Left colon (tissue), 2 donors: ENCODE data around the gene LRCH1. TPM values are rescaled to one million over a fixed set of nuclear protein-coding genes. Genes with fewer than 3 reads are reported as not detected.
A peak's percentile ranks its signal among the peaks of the same experiment; 100 is the strongest.

Experiments
- ATAC-seq: fragments of 200-7000 bp; cut with Tn5 transposase; one replicate; pipeline ENCODE4 v1.9.1; 2020; ENCODE audit warnings: mild to moderate bottlenecking, moderate library complexity
- DNase-seq, 2 donors: peaks; one replicate each; pipeline ENCODE4 v3.0.0-alpha.2; 2020
- intact Hi-C, 2 donors: fragments of 100-400 bp; cut with DNase I in 1 of 2; cut with micrococcal nuclease in 1 of 2; formaldehyde crosslinking; loops; one replicate each; pipeline versions ENCODE4 v1.11.2 to v1.14.0; 2022; cut with DNase I, micrococcal nuclease
- total RNA-seq, 2 donors: library from RNA; stranded (reverse); fragmentation: NEBNext Ultra II Directional; extraction: Animal tissue kit (Norgen Biotek cat#: 25700); gene quantifications; one replicate each; pipeline ENCODE4 v1.2.1, GENCODE V29; 2021
- donor health status: DM: no; HTN: no; CAD: no.
- donor health status: DM: yes; HTN: yes; CAD: no.

The LRCH1 gene
- total RNA-seq, 2 donors from 2014 or later, result 13.9 to 17.9 TPM

- ATAC-seq (peak; percentile 87), DNase-seq (no peak)
- intact Hi-C loops, result no loop called here
Measured at GRCh38 chr13:46665633-46666482, 112.9 kb downstream of the LRCH1 start.

DNA sequence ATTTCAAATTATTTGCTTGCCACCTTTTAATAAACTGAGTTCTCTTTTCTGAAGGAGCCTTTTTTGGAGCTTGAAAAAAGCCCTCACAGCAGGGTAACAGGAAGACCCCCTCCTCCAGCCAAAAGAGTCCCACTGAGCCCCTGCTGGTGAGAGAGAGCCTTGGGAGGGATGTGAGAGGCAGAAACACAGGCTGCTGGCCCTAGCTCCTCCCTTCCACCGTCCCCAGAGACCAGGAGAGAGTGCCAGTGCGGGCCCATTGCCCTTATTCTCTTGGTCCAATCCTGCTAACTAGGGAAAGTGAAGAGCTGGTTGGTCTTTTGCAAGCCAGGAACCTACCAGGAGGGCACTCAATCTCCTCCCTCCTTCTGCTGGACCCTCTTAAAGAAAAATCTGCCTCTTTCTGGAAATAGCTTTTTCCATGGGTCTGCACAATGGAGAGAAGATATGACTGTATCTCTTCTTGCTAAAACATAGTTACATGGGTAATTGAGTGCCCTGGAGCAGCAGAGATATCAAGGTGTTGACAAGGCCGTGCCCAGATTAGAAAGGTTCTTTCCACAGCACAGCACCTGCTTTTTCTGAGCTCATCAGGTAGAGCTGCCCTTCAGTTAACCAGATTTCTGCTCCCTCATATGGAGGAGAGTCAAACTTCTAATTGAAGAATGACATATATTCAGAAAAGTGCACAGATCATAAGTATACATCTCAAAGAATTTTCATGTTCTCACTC, 113.9 kb downstream of the LRCH1 start:
- intact Hi-C loops, result no loop called here
- DNase-seq, result no peak
- no peak for ATAC-seq

- intact Hi-C loops, result no loop called here
- no peak for ATAC-seq
- DNase-seq, result no peak
Measured at GRCh38 chr13:46667687-46668281, 114.8 kb downstream of the LRCH1 start.

DNA sequence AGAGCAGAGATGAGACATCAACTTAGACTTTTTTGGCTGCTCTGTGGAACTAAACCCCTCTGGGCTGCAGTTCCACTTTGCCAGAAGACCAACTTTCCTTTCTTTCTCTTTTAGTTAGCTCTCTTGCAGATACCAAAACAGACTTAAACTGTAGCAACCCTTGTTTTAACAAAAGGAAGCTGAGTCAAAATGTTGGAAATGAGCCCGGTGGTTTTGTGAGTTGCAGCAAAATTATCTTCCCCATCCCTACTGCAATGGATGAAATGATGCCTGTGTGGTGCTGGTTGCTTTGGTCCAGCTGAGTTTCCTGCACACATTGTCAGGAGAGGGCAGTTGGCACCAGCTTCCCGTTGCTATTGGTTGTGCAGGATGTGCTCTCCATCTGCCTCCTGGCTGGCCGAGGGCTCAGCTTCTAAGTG, 115.3 kb downstream of the LRCH1 start:
- ATAC-seq (no peak), DNase-seq (peak; percentile 25 to 48)
- intact Hi-C loops, result no loop called here

DNA sequence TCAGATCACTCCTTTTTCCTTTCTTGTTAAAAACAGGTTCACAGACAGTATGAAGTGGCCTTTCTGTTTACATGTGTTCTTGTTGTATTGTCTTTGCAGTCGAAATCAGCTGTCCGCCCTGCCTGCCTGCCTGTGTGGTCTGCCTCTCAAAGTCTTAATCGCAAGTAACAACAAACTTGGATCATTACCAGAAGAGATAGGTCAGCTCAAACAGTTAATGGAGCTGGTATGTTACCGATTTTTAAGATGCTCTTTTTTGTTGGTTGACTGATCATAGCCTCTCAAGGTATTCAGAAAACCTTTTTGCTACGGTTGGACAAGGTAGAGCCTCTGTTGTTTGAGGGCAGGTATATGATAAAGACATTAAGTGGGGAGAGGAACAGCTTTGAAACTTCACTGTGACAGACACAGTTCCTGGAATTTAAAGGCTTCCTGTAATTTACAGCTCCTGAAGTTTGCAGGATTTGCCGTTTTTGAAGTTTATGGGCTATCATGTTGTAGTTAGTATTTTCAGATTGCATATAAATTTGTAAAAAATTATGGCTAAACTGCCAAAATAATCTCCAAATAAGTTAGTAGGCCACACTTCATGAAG, 116.1 kb downstream of the LRCH1 start:
- DNase-seq (no peak), ATAC-seq (no peak)
- intact Hi-C loops, result no loop called here

- DNase-seq, result no peak
- ATAC-seq, result no peak
- intact Hi-C loops, result no loop called here
Measured at GRCh38 chr13:46672338-46673090, 119.5 kb downstream of the LRCH1 start.

DNA sequence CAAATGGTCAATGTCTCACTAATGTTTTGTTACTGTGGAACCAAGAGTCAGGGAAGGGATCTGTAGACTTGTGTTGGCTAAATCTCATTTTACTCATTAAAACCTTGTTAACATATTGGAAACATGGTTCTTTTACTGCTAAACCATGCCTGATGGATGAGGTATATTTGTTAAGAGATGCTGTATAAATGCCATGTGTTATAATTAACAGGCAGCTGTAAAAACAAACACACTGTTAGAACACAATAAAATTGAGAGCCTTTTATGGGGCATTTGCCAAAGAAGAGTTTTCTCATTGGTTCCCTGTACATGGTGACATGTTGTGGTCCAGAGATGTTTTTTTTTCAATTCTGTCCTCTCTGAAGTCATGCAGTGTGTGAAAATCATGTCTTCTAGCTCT, 122.0 kb downstream of the LRCH1 start:
- peak; percentile 90 for ATAC-seq
- intact Hi-C loops, result no loop called here

GRCh38 chr13:46676378-46676725, 123.4 kb downstream of the LRCH1 start:
- DNase-seq (no peak), ATAC-seq (no peak)
- intact Hi-C loops, result no loop called here

More for the DNA sequence above, 122.0 kb downstream of the LRCH1 start:
- no peak for DNase-seq

- DNase-seq (peak in 1 of 2 donors; percentile 32), ATAC-seq (peak; percentile 31)
- intact Hi-C loops, result no loop called here
Measured at GRCh38 chr13:46679369-46680120, 126.6 kb downstream of the LRCH1 start.

DNA sequence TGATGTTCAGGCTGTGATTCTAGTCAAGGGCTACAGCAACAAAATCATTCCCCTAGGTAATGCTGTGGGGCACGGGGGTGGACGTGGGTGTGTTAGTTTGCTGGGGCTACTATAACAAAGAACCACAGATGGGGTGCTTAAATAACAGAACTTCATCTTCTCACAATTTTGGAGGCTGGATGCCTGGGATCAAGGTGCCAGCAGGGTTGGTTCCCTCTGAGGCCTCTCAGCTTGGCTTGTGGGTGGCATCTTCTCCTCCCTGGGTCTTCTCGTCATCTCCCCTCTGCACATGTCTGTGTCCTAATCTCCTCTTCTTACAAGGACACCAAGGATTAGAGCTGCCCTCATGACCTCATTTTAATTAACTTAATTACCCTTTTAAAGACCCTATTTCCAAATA, 129.0 kb downstream of the LRCH1 start:
- DNase-seq (no peak), ATAC-seq (no peak)
- intact Hi-C loops, result no loop called here

GRCh38 chr13:46682707-46683106, 129.7 kb downstream of the LRCH1 start:
- intact Hi-C loops, result no loop called here
- DNase-seq (no peak), ATAC-seq (no peak)

DNA sequence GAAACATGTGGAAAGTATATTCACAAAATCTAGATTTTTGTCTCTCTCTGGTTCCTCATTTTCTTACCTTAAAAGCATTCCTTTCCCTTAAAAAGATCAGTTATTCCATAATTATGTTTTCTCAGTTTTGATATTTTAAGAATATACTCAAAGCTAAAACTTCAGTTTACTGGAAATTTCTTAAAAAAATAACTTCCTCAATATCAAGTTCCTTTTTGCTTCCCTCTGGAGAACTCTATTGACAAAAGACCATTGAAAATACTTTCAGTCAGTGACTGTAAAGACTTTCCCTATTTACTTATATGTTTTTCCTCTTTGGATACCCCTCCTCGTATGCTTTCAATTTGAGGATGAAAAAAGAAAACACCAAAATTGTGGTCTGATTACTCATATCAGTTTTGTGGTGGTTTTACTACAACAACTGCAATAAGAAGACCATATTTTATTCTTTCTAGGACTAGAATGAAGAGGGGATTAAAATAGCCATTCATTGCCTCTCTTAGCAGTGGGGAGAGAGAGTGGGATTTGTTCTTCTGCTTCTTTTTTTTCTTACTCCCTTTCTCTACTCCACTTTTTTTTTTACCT, 130.8 kb downstream of the LRCH1 start:
- DNase-seq (no peak), ATAC-seq (no peak)
- intact Hi-C loops, result no loop called here

DNA sequence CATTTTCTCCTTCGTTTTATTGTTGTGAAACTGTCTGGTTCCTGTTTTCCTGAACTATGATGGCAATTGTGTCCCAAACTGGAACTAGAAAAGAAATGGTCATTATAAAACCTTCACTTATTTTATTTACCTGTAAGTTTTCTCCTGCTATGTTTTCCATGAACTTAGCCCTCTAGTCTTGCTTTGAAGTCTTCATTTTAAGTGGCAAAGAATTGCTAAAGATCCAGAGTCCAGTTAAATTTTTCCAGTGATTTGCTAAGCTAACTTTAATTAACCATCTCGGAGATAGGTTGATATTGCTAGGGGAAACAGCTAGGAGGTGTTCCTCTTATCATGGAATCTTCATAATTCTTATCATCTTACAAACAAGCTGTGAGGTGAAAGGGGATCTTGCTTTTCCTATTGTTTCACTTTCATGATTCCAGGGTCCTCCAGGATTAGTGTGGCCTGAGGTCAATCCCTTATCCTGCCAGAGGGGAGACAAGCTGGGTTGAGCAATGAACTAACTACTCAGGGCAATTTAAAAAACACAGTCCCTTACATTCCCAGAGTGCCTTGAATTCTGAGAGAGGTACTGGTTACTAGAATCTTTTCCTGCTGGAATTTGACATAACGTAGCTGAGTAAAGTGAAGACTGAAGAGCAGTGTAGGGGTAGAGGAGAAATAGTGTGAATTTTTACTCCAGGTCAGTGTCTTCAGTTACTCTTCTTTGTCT, 131.5 kb downstream of the LRCH1 start:
- DNase-seq, result no peak
- ATAC-seq, result peak; percentile 18
- intact Hi-C loops, result no loop called here

DNA sequence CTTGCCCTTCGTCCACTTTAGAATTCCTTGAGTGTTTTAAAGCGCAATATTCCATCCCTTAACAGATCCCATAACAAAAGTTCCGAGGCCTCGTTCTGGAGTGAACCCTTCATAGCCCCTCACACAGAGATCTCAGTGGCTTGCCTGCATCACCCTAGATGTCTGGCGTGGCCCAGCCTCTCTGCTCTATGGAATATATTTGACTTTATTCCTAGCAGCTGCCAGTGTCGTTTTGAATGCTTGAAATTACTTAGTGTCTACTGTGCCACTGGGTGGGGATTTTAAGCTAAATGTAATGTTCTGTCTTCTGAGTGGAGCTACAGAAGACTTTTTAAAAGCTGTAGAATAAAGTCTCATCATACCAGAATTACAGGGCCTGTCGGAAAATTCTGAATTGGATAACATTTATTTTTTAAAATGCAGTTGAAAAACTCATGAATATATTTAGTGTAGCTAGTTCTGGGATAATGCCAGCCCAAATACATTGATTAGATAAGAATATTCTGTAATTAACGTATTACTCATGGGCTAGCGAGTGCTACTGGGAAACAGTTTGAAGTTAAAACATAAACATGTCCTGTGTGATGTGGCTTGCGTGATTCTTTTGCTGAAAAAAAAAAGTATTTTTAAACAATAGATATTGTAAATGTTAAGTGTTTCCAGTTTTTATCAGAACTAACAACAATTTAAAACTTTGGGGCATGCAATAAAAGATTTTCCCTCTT, 132.2 kb downstream of the LRCH1 start:
- ATAC-seq (no peak), DNase-seq (no peak)
- intact Hi-C loops, result no loop called here

GRCh38 chr13:46686171-46686570, 133.2 kb downstream of the LRCH1 start:
- intact Hi-C loops, result no loop called here
- ATAC-seq, result no peak
- DNase-seq, result no peak

DNA sequence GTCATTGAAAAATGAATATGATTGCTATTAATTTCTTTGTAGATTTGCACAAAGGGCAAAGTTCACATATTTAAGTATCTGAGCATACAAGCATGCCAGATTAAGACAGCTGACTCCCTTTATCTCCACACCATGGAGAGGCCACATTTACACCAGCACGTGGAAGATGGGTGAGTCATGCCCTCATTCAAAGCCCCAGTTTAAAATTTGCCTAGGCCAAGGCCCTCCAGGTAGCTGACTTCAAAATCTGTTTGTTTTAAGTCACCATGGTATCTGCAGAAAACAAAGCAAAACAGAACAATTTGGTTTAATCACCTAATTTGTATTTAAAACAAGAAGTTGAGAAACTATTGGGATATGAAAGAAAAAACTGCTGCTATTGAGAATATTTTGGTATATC, 134.8 kb downstream of the LRCH1 start:
- intact Hi-C loops, result no loop called here
- ATAC-seq (peak; percentile 46), DNase-seq (no peak)

DNA sequence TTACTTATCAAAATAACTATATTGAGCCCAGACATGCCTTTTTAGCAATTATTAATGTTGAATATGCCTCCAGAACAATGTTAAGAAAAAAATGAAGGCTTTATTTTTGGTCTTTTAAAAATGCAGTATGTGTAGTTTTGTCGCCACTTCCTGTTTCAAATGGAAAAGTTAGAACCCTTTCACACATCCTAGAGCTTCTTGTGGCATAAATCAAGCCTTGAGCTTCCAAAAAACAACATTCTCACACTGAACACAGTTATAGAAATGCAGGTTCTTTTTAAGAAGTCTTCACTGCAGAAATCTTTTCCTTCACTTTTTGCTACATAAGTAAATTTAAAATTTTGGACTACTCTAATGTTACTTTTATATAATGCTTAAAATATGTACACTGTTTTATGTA, 135.3 kb downstream of the LRCH1 start:
- intact Hi-C loops, result no loop called here
- no peak for ATAC-seq
- no peak for DNase-seq
